SK-N-SH treated with all-trans-retinoic acid at 6 μM for 48 hours (cell line): ENCODE measurements around the gene PTPN6.
A peak's percentile ranks its signal among the peaks of the same experiment; 100 is the strongest.

Experiments used
- ATAC-seq: fragments of 200-7000 bp; cut with Tn5 transposase; 3 replicates; pipeline ENCODE4 v1.9.1; 2020; ENCODE audit warnings: mild to moderate bottlenecking, moderate library complexity
- ARNTL ChIP-seq: fragments of 450-650 bp; formaldehyde crosslinking; IDR thresholded peaks from 2 replicates; pipeline ENCODE4 v1.5.0; 2020; ENCODE audit warnings: low read depth, mild to moderate bottlenecking, moderate library complexity, borderline replicate concordance
- BACH2 ChIP-seq: fragments of 250-450 bp; sonication (Bioruptor Pico); IDR thresholded peaks from 2 replicates; pipeline ENCODE4 v1.9.0; 2021; ENCODE audit warnings: mild to moderate bottlenecking, borderline replicate concordance
- CSDC2 ChIP-seq: fragments of 250-450 bp; sonication (Bioruptor Pico); IDR thresholded peaks from 2 replicates; pipeline ENCODE4 v1.5.0; 2020; ENCODE audit warnings: mild to moderate bottlenecking, moderate library complexity
- CSRNP3 ChIP-seq: fragments of 250-450 bp; sonication (Bioruptor Pico); IDR thresholded peaks from 2 replicates; pipeline ENCODE4 v1.5.1; 2021; ENCODE audit warnings: mild to moderate bottlenecking, moderate library complexity
- ESRRG ChIP-seq: fragments of 250-450 bp; sonication (Bioruptor Pico); IDR thresholded peaks from 2 replicates; pipeline ENCODE4 v1.6.1; 2021; ENCODE audit warnings: mild to moderate bottlenecking
- GLIS3 ChIP-seq: fragments of 250-450 bp; sonication (Bioruptor Pico); IDR thresholded peaks from 2 replicates; pipeline ENCODE4 v1.5.0; 2020; ENCODE audit warnings: mild to moderate bottlenecking, moderate library complexity
- ISL1 ChIP-seq: fragments of 250-450 bp; sonication (Bioruptor Pico); IDR thresholded peaks from 2 replicates; pipeline ENCODE4 v2.1.2; 2022; ENCODE audit warnings: mild to moderate bottlenecking, moderate library complexity
- OSR1 ChIP-seq: fragments of 250-450 bp; sonication (Bioruptor Pico); IDR thresholded peaks from 2 replicates; pipeline ENCODE4 v1.8.0; 2022; ENCODE audit warnings: moderate library complexity, mild to moderate bottlenecking, inconsistent platforms
- PATZ1 ChIP-seq: fragments of 250-450 bp; sonication (Bioruptor Pico); IDR thresholded peaks from 2 replicates; pipeline ENCODE4 v1.8.0; 2020; ENCODE audit warnings: mild to moderate bottlenecking, moderate library complexity, borderline replicate concordance
- RARB ChIP-seq: fragments of 250-450 bp; sonication (Bioruptor Pico); IDR thresholded peaks from 2 replicates; pipeline ENCODE4 v1.8.0; 2021; ENCODE audit warnings: mild to moderate bottlenecking, moderate library complexity
- SNAI2 ChIP-seq: fragments of 250-450 bp; sonication (Bioruptor Pico); IDR thresholded peaks from 2 replicates; pipeline ENCODE4 v1.5.0; 2020; ENCODE audit warnings: mild to moderate bottlenecking, moderate library complexity
- TCF4 ChIP-seq: fragments of 250-450 bp; sonication (Bioruptor Pico); IDR thresholded peaks from 2 replicates; pipeline ENCODE4 v1.8.0; 2021; ENCODE audit warnings: mild to moderate bottlenecking, moderate library complexity, borderline replicate concordance
- TOX ChIP-seq: fragments of 250-450 bp; sonication (Bioruptor Pico); IDR thresholded peaks from 2 replicates; pipeline ENCODE4 v1.8.0; 2021; ENCODE audit warnings: mild to moderate bottlenecking, moderate library complexity, borderline replicate concordance
- ZC3H10 ChIP-seq: fragments of 250-450 bp; sonication (Bioruptor Pico); IDR thresholded peaks from 2 replicates; pipeline ENCODE4 v1.5.1; 2021; ENCODE audit warnings: mild to moderate bottlenecking, moderate library complexity
- ZFP3 ChIP-seq: fragments of 250-450 bp; sonication (Bioruptor Pico); IDR thresholded peaks from 2 replicates; pipeline ENCODE4 v1.5.0; 2020; ENCODE audit warnings: mild to moderate bottlenecking, moderate library complexity
- ZFP30 ChIP-seq: fragments of 450-650 bp; formaldehyde crosslinking; IDR thresholded peaks from 2 replicates; pipeline ENCODE4 v1.5.0; 2022; ENCODE audit warnings: mild to moderate bottlenecking, moderate library complexity
- ZNF565 ChIP-seq: fragments of 450-650 bp; formaldehyde crosslinking; conservative IDR thresholded peaks from 2 replicates; pipeline ENCODE4 v1.5.0; 2020; ENCODE audit warnings: low read depth, mild to moderate bottlenecking, moderate library complexity
- ZNF70 ChIP-seq: fragments of 450-650 bp; formaldehyde crosslinking; IDR thresholded peaks from 2 replicates; pipeline ENCODE4 v1.5.0; 2020; ENCODE audit warnings: mild to moderate bottlenecking, moderate library complexity
- ZNF8 ChIP-seq: fragments of 450-650 bp; formaldehyde crosslinking; IDR thresholded peaks from 2 replicates; pipeline ENCODE4 v1.5.0; 2020; ENCODE audit warnings: mild to moderate bottlenecking, moderate library complexity
- TF ChIP-seq, protein P1 (sequence below): fragments of 250-450 bp; sonication (Bioruptor Pico); IDR thresholded peaks from 2 replicates; pipeline ENCODE4 v1.5.1; 2020; ENCODE audit warnings: low read depth, mild to moderate bottlenecking, moderate library complexity
- TF ChIP-seq, protein P2 (sequence below): fragments of 250-450 bp; sonication (Bioruptor Pico); IDR thresholded peaks from 2 replicates; pipeline ENCODE4 v1.5.0; 2020; ENCODE audit warnings: mild to moderate bottlenecking, moderate library complexity
- TF ChIP-seq, protein P3 (sequence below): fragments of 250-450 bp; sonication (Bioruptor Pico); IDR thresholded peaks from 2 replicates; pipeline ENCODE4 v1.8.0; 2021; ENCODE audit warnings: low read depth, mild to moderate bottlenecking, moderate library complexity, borderline replicate concordance

PTPN6 gene

GRCh38 chr12:6978188-6978587 lies 27.0 kb downstream of the PTPN6 start:
- no peak for ATAC-seq
- TF ChIP-seq ESRRG (CRISPR knock-in tag) = no peak

- ATAC-seq = no peak
Measured at GRCh38 chr12:6978611-6979011, 27.5 kb downstream of the PTPN6 start.

DNA sequence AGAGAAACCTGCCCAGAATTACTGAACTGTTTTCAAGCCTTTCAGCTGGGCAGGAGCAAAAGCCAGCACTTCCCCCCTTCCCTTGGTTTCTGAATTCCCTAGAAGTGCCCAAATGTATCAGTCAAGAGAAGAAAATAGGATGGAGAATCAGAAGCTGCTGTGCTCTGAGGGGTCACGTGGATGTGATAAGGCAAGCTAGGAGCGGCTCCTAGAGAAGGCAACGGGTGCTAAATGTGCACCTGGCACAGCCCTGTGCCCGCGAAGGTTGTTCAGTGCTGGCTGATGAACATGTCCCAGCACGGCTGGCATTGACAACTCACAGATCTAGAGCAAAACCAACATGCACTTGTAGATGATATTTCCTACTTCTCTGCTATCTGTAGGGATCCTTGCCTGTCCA lies 27.9 kb downstream of the PTPN6 start:
- TF ChIP-seq OSR1 (CRISPR knock-in tag) = no peak
- no peak for TF ChIP-seq SNAI2 (CRISPR knock-in tag)
- TF ChIP-seq CSDC2 (CRISPR knock-in tag) = no peak
- TF ChIP-seq GLIS3 (CRISPR knock-in tag) = no peak
- no peak for TF ChIP-seq ZFP30 (CRISPR knock-in tag)
- TF ChIP-seq RARB = no peak
- no peak for TF ChIP-seq ZNF8
- no peak for TF ChIP-seq TCF4 (CRISPR knock-in tag)
- TF ChIP-seq TOX (CRISPR knock-in tag) = no peak
- TF ChIP-seq ZFP3 = no peak
- no peak for TF ChIP-seq ARNTL
- TF ChIP-seq ISL1 (CRISPR knock-in tag) = no peak
- TF ChIP-seq ZC3H10 (CRISPR knock-in tag) = no peak
- TF ChIP-seq, protein P1, sequence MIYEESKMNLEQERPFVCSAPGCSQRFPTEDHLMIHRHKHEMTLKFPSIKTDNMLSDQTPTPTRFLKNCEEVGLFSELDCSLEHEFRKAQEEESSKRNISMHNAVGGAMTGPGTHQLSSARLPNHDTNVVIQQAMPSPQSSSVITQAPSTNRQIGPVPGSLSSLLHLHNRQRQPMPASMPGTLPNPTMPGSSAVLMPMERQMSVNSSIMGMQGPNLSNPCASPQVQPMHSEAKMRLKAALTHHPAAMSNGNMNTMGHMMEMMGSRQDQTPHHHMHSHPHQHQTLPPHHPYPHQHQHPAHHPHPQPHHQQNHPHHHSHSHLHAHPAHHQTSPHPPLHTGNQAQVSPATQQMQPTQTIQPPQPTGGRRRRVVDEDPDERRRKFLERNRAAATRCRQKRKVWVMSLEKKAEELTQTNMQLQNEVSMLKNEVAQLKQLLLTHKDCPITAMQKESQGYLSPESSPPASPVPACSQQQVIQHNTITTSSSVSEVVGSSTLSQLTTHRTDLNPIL = no peak
- ATAC-seq = peak; percentile 8; the same call in 2 of the 3 replicates

More at GRCh38 chr12:6978611-6979011, 27.5 kb downstream of the PTPN6 start:
- TF ChIP-seq, protein P2, sequence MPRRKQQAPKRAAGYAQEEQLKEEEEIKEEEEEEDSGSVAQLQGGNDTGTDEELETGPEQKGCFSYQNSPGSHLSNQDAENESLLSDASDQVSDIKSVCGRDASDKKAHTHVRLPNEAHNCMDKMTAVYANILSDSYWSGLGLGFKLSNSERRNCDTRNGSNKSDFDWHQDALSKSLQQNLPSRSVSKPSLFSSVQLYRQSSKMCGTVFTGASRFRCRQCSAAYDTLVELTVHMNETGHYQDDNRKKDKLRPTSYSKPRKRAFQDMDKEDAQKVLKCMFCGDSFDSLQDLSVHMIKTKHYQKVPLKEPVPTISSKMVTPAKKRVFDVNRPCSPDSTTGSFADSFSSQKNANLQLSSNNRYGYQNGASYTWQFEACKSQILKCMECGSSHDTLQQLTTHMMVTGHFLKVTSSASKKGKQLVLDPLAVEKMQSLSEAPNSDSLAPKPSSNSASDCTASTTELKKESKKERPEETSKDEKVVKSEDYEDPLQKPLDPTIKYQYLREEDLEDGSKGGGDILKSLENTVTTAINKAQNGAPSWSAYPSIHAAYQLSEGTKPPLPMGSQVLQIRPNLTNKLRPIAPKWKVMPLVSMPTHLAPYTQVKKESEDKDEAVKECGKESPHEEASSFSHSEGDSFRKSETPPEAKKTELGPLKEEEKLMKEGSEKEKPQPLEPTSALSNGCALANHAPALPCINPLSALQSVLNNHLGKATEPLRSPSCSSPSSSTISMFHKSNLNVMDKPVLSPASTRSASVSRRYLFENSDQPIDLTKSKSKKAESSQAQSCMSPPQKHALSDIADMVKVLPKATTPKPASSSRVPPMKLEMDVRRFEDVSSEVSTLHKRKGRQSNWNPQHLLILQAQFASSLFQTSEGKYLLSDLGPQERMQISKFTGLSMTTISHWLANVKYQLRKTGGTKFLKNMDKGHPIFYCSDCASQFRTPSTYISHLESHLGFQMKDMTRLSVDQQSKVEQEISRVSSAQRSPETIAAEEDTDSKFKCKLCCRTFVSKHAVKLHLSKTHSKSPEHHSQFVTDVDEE = no peak
- TF ChIP-seq ARNTL (no peak), PATZ1 (CRISPR knock-in tag) (no peak), TOX (CRISPR knock-in tag) (no peak), CSDC2 (CRISPR knock-in tag) (no peak), ZNF8 (no peak), ZC3H10 (CRISPR knock-in tag) (no peak), ISL1 (CRISPR knock-in tag) (no peak), BACH2 (CRISPR knock-in tag) (no peak), OSR1 (CRISPR knock-in tag) (no peak), RARB (no peak), SNAI2 (CRISPR knock-in tag) (no peak), ZNF565 (CRISPR knock-in tag) (no peak), CSRNP3 (no peak), ZNF70 (CRISPR knock-in tag) (no peak), ZFP30 (CRISPR knock-in tag) (no peak)
- TF ChIP-seq, protein P1 = no peak
- TF ChIP-seq, protein P3, sequence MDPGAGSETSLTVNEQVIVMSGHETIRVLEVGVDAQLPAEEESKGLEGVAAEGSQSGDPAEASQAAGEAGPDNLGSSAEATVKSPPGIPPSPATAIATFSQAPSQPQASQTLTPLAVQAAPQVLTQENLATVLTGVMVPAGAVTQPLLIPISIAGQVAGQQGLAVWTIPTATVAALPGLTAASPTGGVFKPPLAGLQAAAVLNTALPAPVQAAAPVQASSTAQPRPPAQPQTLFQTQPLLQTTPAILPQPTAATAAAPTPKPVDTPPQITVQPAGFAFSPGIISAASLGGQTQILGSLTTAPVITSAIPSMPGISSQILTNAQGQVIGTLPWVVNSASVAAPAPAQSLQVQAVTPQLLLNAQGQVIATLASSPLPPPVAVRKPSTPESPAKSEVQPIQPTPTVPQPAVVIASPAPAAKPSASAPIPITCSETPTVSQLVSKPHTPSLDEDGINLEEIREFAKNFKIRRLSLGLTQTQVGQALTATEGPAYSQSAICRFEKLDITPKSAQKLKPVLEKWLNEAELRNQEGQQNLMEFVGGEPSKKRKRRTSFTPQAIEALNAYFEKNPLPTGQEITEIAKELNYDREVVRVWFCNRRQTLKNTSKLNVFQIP = no peak
